Central memory CD8-positive, alpha-beta T cell (primary cell): ENCODE measurements around the gene RAB28.
"Not testable (repeated sequence)": the region's sequence is repeated elsewhere in the genome, so short reads cannot be mapped to it uniquely, and the experiment has no call there.

Experiments
- ATAC-seq: fragments of 150-1000 bp; cut with Tn5 transposase; replicated peaks from 2 replicates; pipeline ENCODE4 v1.10.0; 2022; ENCODE audit warnings: mild to moderate bottlenecking, moderate FRiP score, moderate number of reproducible peaks; ENCODE audit not compliant: poor library complexity, severe bottlenecking; ENCODE audit errors: extremely low read depth
- DNase-seq, 2 donors: peaks; one replicate each; pipeline ENCODE4 v3.0.0; 2021; ENCODE audit warnings: low spot score in 2 of 2
- H3K27ac Mint-ChIP-seq: one replicate; pipeline ENCODE4 v1.8.0; 2022; ENCODE audit warnings: low read depth, mild to moderate bottlenecking, moderate library complexity, mixed read lengths
- H3K27me3 Mint-ChIP-seq: one replicate; pipeline ENCODE4 v1.8.0; 2022; ENCODE audit warnings: mixed read lengths
- H3K36me3 Mint-ChIP-seq: one replicate; pipeline ENCODE4 v1.8.0; 2022; ENCODE audit warnings: mild to moderate bottlenecking, moderate library complexity, mixed read lengths; ENCODE audit not compliant: insufficient read depth
- H3K4me1 Mint-ChIP-seq: one replicate; pipeline ENCODE4 v1.8.0; 2022; ENCODE audit warnings: mixed read lengths
- H3K4me3 Mint-ChIP-seq: one replicate; pipeline ENCODE4 v1.8.0; 2022; ENCODE audit warnings: mild to moderate bottlenecking, moderate library complexity, mixed read lengths
- H3K9me3 Mint-ChIP-seq: one replicate; pipeline ENCODE4 v1.8.0; 2022; ENCODE audit warnings: mixed read lengths

RAB28 gene

DNA sequence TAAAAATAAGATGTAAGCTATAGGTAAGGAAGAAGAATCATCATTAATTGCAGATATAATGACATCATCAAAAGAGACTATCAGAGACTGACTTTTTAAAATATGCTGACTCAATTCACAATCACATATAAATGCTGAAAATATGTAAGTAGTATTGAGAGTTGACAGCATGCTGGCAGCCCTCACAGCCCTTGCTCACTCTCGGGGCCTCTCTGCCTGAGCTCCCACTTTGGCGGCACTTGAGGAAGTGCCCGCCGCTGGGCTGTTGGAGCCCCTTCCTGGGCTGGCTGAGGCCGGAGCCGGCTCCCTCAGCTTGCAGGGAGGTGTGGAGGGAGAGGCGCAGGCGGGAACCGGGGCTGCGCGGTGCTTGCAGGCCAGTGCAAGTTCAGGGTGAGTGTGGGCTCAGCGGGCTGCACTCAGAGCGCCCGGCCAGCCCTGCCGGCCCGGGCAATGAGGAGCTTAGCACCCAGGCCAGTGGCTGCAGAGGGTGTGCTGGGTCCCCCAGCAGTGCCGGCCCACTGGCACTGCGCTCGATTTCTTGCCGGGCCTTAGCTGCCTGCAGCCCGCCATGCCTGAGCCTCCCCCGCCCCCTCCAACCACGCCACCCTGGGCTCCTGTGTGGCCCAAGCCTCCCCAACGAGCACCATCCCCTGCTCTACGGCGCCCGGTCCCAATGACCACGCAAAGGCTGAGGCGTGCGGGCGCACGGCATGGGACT lies 68.9 kb downstream of the RAB28 start:
- ATAC-seq (no peak), DNase-seq (no peak)
- H3K27ac Mint-ChIP-seq, result no peak overlapping the region
- no peaks in the 10 kb centered on the region for H3K36me3 Mint-ChIP-seq
- H3K4me1 Mint-ChIP-seq, result peaks cover 57% of the 10 kb centered on the region
- H3K9me3 Mint-ChIP-seq, result no peaks in the 10 kb centered on the region
- no peak overlapping the region for H3K4me3 Mint-ChIP-seq
- H3K27me3 Mint-ChIP-seq, result no peaks in the 10 kb centered on the region

DNA sequence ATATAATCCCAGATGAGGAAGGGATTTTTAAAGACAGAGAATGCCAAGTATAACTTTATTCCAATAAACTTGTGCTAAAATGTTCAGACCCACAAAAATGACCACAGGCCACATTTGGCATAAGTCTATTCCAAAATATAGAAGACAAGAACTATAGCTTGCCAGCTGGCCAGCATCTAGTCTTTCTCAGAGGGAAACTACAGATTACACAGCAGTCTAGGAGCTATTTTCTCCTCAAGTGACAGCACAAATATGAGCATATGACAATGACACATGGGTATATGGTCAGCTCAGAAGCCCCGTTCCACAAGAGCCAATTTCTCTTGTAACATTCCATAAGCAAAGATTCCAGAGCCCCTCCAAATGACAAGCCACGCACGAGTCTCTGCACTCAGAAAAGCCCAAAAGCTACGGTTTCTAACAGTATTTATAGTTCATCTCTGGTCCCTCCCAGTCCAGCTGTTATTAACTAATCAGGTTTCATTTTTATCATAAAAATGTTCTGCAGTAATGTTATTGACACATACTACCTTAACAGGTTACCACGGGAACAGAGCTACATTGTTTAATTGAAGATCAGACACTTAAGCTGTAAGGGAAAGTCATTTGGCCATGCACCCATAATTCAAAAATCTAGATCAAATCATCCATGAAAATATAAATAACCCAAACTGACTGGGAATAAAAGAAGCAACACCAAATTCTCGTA lies 70.3 kb downstream of the RAB28 start:
- Mint-ChIP-seq H3K4me3 (no peak overlapping the region), H3K36me3 (no peaks in the 10 kb centered on the region), H3K9me3 (no peaks in the 10 kb centered on the region), H3K27me3 (no peaks in the 10 kb centered on the region), H3K4me1 (peaks cover 49% of the 10 kb centered on the region), H3K27ac (no peak overlapping the region)
- ATAC-seq, result no peak
- no peak for DNase-seq

GRCh38 chr4:13411942-13412341 lies 72.2 kb downstream of the RAB28 start:
- peak overlapping the region; percentile 56 for H3K27ac Mint-ChIP-seq
- H3K9me3 Mint-ChIP-seq, result no peaks in the 10 kb centered on the region
- no peaks in the 10 kb centered on the region for H3K36me3 Mint-ChIP-seq
- no peak for ATAC-seq
- no peaks in the 10 kb centered on the region for H3K27me3 Mint-ChIP-seq
- H3K4me1 Mint-ChIP-seq, result peaks cover 34% of the 10 kb centered on the region
- H3K4me3 Mint-ChIP-seq, result no peak overlapping the region
- no peak for DNase-seq

DNA sequence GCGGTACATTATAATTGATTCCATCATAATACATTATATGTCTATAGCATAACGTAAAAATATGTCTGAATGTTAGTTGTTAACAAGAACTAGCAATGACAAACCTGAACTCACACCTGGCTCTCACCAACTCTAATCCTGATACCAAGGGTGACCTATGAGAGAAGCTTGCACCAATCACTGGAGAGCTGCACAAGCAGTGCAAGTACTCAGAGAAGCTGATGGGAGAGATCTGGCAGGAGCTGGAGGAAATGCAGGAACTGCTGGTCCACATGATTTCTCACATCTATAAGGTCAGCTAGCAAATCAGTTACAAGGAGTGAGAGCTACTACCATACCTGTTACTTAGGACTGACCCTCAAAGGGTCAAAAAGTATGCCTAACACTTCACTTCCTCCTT lies 74.8 kb downstream of the RAB28 start:
- H3K4me1 Mint-ChIP-seq, result peaks cover 24% of the 10 kb centered on the region
- DNase-seq, result no peak
- H3K36me3 Mint-ChIP-seq, result no peaks in the 10 kb centered on the region
- no peaks in the 10 kb centered on the region for H3K27me3 Mint-ChIP-seq
- H3K9me3 Mint-ChIP-seq, result no peaks in the 10 kb centered on the region
- H3K4me3 Mint-ChIP-seq, result no peak overlapping the region
- H3K27ac Mint-ChIP-seq, result no peak overlapping the region
- no peak for ATAC-seq

GRCh38 chr4:13406156-13406555 lies 78.0 kb downstream of the RAB28 start:
- not testable (repeated sequence) for ATAC-seq, H3K9me3 Mint-ChIP-seq, H3K27ac Mint-ChIP-seq, H3K4me3 Mint-ChIP-seq, H3K36me3 Mint-ChIP-seq, H3K4me1 Mint-ChIP-seq, H3K27me3 Mint-ChIP-seq, DNase-seq

DNA sequence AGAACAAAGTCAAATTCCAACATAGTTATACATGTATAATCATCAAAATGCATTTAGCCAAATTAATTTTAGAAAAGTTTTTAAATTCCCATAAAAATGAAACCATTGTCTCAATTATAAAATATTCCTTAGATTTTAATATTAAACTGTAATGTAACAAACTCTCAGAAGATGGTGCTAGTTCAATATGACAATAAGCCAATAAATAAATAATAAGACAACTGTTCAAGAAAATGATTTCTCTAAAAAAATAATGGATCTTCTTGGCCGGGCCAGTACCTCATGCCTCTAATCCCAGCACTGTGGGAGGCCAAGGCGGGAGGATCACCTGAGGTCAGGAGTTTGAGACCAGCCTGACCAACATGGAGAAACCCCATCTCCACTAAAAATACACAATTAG lies 80.3 kb downstream of the RAB28 start:
- Mint-ChIP-seq H3K27ac (peak overlapping the region; percentile 9), H3K9me3 (no peaks in the 10 kb centered on the region), H3K27me3 (no peaks in the 10 kb centered on the region), H3K4me3 (no peak overlapping the region), H3K36me3 (no peaks in the 10 kb centered on the region), H3K4me1 (no peaks in the 10 kb centered on the region)
- no peak for DNase-seq
- ATAC-seq, result no peak

GRCh38 chr4:13403326-13403725 lies 80.8 kb downstream of the RAB28 start:
- H3K9me3 Mint-ChIP-seq, result no peaks in the 10 kb centered on the region
- H3K36me3 Mint-ChIP-seq, result no peaks in the 10 kb centered on the region
- no peak for ATAC-seq
- no peak overlapping the region for H3K4me3 Mint-ChIP-seq
- peak overlapping the region; percentile 9 for H3K27ac Mint-ChIP-seq
- H3K4me1 Mint-ChIP-seq, result no peaks in the 10 kb centered on the region
- H3K27me3 Mint-ChIP-seq, result no peaks in the 10 kb centered on the region
- no peak for DNase-seq

DNA sequence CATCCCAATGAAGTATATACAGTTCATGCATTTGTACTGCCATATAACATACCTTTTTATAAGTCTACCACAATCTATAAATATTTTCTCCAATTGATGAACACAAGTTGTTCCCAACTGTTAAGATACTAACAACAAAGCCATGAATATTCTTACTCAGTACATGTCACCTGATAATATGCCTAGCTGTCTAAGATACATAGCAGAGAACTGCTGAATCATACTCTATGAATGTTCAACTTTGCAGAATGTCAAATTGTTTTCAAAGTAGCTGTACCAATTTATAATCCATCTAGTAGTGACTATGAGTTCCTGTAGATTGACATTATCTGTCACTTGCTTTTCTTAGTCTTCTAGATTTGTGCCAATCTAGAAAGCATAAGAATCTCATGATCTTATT lies 84.9 kb downstream of the RAB28 start:
- Mint-ChIP-seq H3K27ac (no peak overlapping the region), H3K4me1 (peaks cover 4% of the 10 kb centered on the region), H3K4me3 (no peak overlapping the region), H3K36me3 (peaks cover 1% of the 10 kb centered on the region), H3K9me3 (no peaks in the 10 kb centered on the region), H3K27me3 (no peaks in the 10 kb centered on the region)
- DNase-seq, result no peak
- no peak for ATAC-seq

DNA sequence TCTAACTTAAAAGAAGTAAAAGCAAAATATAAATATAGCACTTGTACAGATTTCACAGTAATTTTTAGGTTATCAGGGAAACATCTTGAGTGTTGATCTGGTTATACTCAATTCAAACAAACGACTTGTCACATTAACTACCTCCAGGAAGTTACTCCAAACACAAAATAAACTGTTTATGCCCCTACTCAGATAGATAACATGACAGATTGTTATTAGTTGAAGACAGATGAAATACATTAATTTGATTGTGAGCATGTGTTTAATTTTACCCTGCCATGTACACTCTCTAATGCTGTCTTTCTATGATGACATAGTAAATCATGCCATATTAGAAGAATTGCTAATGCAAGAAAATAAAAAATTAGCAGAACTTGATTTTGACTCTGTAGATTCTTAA lies 88.0 kb downstream of the RAB28 start:
- no peaks in the 10 kb centered on the region for H3K27me3 Mint-ChIP-seq
- DNase-seq (no peak), ATAC-seq (no peak)
- H3K27ac Mint-ChIP-seq, result no peak overlapping the region
- no peaks in the 10 kb centered on the region for H3K9me3 Mint-ChIP-seq
- no peak overlapping the region for H3K4me3 Mint-ChIP-seq
- H3K36me3 Mint-ChIP-seq, result peaks cover 1% of the 10 kb centered on the region
- peaks cover 7% of the 10 kb centered on the region for H3K4me1 Mint-ChIP-seq

DNA sequence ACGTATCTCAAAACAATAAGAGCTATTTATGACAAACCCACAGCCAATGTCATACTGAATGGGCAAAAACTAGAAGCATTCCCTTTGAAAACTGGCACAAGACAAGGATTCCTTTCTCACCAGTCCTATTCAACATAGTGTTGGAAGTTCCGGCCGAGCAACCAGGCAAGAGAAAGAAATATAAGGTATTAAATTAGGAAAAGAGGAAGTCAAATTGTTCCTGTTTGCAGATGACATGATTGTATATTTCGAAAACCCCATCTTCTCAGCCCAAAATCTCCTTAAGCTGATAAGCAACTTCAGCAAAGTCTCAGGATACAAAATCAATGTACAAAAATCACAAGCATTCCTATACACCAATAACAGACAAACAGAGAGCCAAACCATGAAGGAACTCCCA lies 94.2 kb downstream of the RAB28 start:
- not testable (repeated sequence) for DNase-seq, ATAC-seq, H3K27me3 Mint-ChIP-seq, H3K9me3 Mint-ChIP-seq, H3K36me3 Mint-ChIP-seq, H3K27ac Mint-ChIP-seq, H3K4me3 Mint-ChIP-seq
- peaks cover 33% of the 10 kb centered on the region for H3K4me1 Mint-ChIP-seq

DNA sequence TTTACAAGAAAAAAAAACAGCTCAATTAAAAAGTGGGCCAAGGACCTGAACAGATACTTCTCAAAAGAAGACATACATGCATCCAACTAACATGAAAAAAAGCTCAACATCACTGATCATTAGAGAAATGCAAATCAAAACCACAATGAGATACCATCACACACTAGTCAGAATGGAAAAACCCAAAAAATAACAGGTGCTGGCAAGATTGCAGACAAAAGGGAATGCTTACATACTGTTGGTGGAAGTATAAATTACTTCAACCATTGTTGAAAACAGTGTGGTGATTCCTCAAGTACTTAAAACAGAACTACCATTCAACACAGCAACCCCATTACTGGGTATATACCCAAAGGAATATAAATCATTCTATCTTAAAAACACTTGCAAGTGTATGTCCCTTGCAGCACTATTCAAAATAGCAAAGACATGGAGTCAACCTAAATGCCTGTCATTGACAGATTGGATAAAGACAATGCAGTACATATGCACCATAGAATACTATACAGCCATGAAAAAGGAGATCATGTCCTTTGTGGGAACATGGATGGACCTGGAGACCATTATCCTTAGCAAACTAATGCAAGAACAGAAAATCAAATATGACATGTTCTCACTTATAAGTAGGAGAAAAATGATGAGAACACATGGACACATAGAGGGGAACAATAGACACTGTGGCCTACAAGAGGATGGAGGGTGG lies 97.6 kb downstream of the RAB28 start:
- ATAC-seq, result no peak
- no peaks in the 10 kb centered on the region for H3K27me3 Mint-ChIP-seq
- H3K27ac Mint-ChIP-seq, result no peak overlapping the region
- peaks cover 5% of the 10 kb centered on the region for H3K9me3 Mint-ChIP-seq
- peaks cover 26% of the 10 kb centered on the region for H3K4me1 Mint-ChIP-seq
- DNase-seq, result no peak
- H3K4me3 Mint-ChIP-seq, result no peak overlapping the region
- H3K36me3 Mint-ChIP-seq, result no peaks in the 10 kb centered on the region

- Mint-ChIP-seq H3K27me3 (no peaks in the 10 kb centered on the region), H3K27ac (no peak overlapping the region), H3K36me3 (no peaks in the 10 kb centered on the region), H3K4me3 (no peak overlapping the region), H3K9me3 (peaks cover 5% of the 10 kb centered on the region), H3K4me1 (peaks cover 17% of the 10 kb centered on the region)
- DNase-seq, result no peak
- no peak for ATAC-seq
These were observed 100.1 kb downstream of the RAB28 start for GRCh38 chr4:13384055-13384454.
